ENCODE results near the gene MMP10.

The MMP10 gene

GRCh38 chr11:102729849-102730815 lies 50.3 kb downstream of the MMP10 start:
- TF ChIP-seq MYC (IDR thresholded peaks at IDR 0.05; ENCODE audit: low read depth, low read length), result no peak
- no peak for TF ChIP-seq POLR2A (IDR thresholded peaks at IDR 0.05; ENCODE audit: extremely low read depth, insufficient read length)
- TF ChIP-seq MAX (IDR thresholded peaks at IDR 0.05; ENCODE audit: low read depth, low read length), result no peak
- TF ChIP-seq CTCF (IDR thresholded peaks at IDR 0.05; ENCODE audit: low read depth, low read length), result no peak
- DNase-seq (ENCODE audit: low read depth), result no peak
- no peak overlapping the region for H3K4me3 ChIP-seq (ENCODE audit: low read depth, low read length)

GRCh38 chr11:102727890-102728289 lies 52.5 kb downstream of the MMP10 start:
- TF ChIP-seq POLR2A (IDR thresholded peaks at IDR 0.05; ENCODE audit: extremely low read depth, insufficient read length) (no peak), MAX (IDR thresholded peaks at IDR 0.05; ENCODE audit: low read depth, low read length) (no peak), CTCF (IDR thresholded peaks at IDR 0.05; ENCODE audit: low read depth, low read length) (no peak), MYC (IDR thresholded peaks at IDR 0.05; ENCODE audit: low read depth, low read length) (no peak)
- no peak overlapping the region for H3K4me3 ChIP-seq (ENCODE audit: low read depth, low read length)
- peak; percentile 39 for DNase-seq (ENCODE audit: low read depth)

GRCh38 chr11:102724904-102725500 lies 55.4 kb downstream of the MMP10 start, which contains the start of gene MMP8:
Gene MMP8, minus strand, starts transcription at chr11:102724954. Its CDS starts 99 bp downstream, at chr11:102724855.
- DNase-seq (ENCODE audit: low read depth), result no peak
- H3K4me3 ChIP-seq (ENCODE audit: low read depth, low read length), result no peak within 1 kb of the TSS
- no peak for TF ChIP-seq MAX (IDR thresholded peaks at IDR 0.05; ENCODE audit: low read depth, low read length)

- TF ChIP-seq MYC (IDR thresholded peaks at IDR 0.05; ENCODE audit: low read depth, low read length) (no peak), POLR2A (IDR thresholded peaks at IDR 0.05; ENCODE audit: extremely low read depth, insufficient read length) (no peak), MAX (IDR thresholded peaks at IDR 0.05; ENCODE audit: low read depth, low read length) (no peak), CTCF (IDR thresholded peaks at IDR 0.05; ENCODE audit: low read depth, low read length) (no peak)
- DNase-seq (ENCODE audit: low read depth), result peak; percentile 34
- H3K4me3 ChIP-seq (ENCODE audit: low read depth, low read length), result no peak overlapping the region
Measured at GRCh38 chr11:102722821-102723220, 57.6 kb downstream of the MMP10 start.
